ENCODE data around the gene SRSF4. TPM values are rescaled to one million over a fixed set of nuclear protein-coding genes. Genes with fewer than 3 reads are reported as not detected.

Gene SRSF4
- total and polyA plus RNA-seq, 9 of the 15 experiments (the other 6 are each of a cell fraction or from before 2014, with no cell fraction given), result 15.9 to 132 (median 82.0) TPM

DNA sequence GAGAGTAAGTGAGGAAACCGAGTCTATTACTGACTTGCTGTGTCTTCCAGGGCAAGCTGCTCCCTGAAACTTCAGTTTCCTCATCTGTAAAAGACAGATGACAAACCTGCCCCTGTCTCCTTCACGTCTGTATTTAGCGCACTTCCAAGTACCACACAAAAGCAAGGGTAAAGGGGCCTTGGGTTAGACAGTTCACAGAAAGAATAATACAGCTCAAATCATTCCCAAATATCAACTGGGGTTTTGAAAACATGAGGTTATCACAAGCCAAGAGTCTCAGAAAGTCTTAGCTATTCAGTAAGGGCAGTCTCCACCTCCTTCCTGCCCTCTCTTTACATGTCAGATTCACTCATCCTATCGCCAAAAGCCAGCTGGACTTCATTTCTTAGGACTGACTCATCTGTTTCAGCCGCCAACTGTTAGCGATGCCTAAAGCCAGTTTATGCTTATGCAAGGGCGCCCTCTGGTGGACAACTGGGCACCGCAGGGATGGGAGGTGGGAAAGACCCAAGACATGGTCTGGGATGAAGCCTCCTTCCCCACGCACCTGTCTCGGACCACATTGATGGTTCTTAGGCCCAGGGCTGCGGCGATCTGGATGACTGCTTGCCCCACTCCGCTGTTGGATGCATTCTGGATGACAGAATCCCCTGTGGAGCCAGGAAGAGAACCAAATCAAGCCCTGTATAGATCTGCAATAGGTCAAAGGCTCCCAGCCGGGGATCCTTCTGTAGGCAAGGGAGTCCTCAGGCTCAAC lies 21.1 kb upstream of the SRSF4 start (continued):
- TF ChIP-seq, protein P1, sequence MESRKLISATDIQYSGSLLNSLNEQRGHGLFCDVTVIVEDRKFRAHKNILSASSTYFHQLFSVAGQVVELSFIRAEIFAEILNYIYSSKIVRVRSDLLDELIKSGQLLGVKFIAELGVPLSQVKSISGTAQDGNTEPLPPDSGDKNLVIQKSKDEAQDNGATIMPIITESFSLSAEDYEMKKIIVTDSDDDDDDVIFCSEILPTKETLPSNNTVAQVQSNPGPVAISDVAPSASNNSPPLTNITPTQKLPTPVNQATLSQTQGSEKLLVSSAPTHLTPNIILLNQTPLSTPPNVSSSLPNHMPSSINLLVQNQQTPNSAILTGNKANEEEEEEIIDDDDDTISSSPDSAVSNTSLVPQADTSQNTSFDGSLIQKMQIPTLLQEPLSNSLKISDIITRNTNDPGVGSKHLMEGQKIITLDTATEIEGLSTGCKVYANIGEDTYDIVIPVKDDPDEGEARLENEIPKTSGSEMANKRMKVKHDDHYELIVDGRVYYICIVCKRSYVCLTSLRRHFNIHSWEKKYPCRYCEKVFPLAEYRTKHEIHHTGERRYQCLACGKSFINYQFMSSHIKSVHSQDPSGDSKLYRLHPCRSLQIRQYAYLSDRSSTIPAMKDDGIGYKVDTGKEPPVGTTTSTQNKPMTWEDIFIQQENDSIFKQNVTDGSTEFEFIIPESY (CRISPR knock-in tag; IDR thresholded peaks at IDR 0.05), result peak; percentile 45; the same call in 1 of the 2 replicates
- TF ChIP-seq ZFP36 (IDR thresholded peaks at IDR 0.05; ENCODE audit: low read depth, low read length, partially characterized antibody) (peak; percentile 48), NFRKB (IDR thresholded peaks at IDR 0.05; ENCODE audit: low read depth) (peak; percentile 49)

DNA sequence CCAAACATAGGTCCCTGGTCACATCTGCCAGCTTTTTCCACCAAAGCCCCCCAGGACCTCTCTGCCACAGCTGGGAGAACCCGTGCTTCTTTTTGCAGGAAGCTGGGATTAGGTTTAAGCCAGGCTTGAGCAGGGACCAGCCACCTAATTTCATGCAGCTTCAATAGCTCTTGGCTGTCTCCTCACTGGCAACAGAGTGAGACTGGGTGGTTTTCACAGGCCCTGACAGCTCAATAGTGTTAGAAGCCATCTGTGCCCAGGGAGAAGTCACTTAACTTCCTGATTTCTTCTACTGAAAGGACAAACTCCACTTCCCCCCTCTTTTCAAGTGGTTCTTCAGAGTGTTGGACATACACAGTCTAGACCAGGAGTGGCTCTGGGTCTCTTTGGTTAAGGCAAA lies 20.4 kb upstream of the SRSF4 start:
- H2AFZ ChIP-seq (ENCODE audit: low read depth, low read length), result no peak overlapping the region
- in situ Hi-C loops (cut with MboI) (loop anchor here (5.0 kb wide), 1 partner anchor 165 kb away; no protein-coding TSS in a partner anchor), intact Hi-C loops (cut with micrococcal nuclease) (loop anchor here (1.0 to 5.0 kb wide), 6 partner anchors 21 to 555 kb away; partner anchors contain the start of genes RNU11 and SRSF4)
- no TSS peak for BruUV-seq (replicated peaks)
- H3K27me3 ChIP-seq (ENCODE audit: control insufficient read depth in 2 of 2, insufficient read depth in 2 of 2, low read length in 2 of 2), result no peaks in the 10 kb centered on the region
- peaks cover 21 to 22% of the 10 kb centered on the region in 2 experiments for H3K4me1 ChIP-seq (replicated peaks in 1 of 2; ENCODE audit: control insufficient read depth in 2 of 2, insufficient read depth in 2 of 2, low read length in 2 of 2)
- peak overlapping the region; percentile 78 for H3K27ac ChIP-seq (ENCODE audit: extremely low read depth, low read depth, low read length)
- FAIRE-seq (no peak), DNase-seq (ENCODE audit: extremely low read depth in 1 of 4, low spot score in 3 of 4) (no peak), ATAC-seq (no peak)
- no peak overlapping the region for H3K4me3 ChIP-seq
- no peaks in the 10 kb centered on the region for H3K79me2 ChIP-seq (ENCODE audit: control insufficient read depth, insufficient read depth, low read length)
- 79% methylated on average over 1 of the region's 1 CpG for WGBS (ENCODE audit: insufficient coverage, low coverage, missing lambda C conversion rate)
- POLR2A ChIA-PET, result interaction anchor here (0.6 to 2.7 kb wide), 17 partner anchors 12 to 553 kb away, joined by 3 to 21 read pairs (median 4); partner anchors contain the start of genes RNU11 and SRSF4
- H3K9ac ChIP-seq (ENCODE audit: insufficient read depth in 1 of 2, low read depth in 2 of 2, low read length in 2 of 2), result peak overlapping the region; percentile 49 to 55; a peak in 2 of 4 replicates
- H4K20me1 ChIP-seq (replicated peaks; ENCODE audit: control insufficient read depth, insufficient read depth, low read length), result no peaks in the 10 kb centered on the region
- H3K9me3 ChIP-seq (replicated peaks; ENCODE audit: control insufficient read depth, insufficient read depth, low read depth, low read length), result no peaks in the 10 kb centered on the region
- peaks cover 89% of the 10 kb centered on the region for H3K36me3 ChIP-seq (ENCODE audit: control insufficient read depth, insufficient read depth, low read length)
- CTCF ChIA-PET (ENCODE audit: low intra/inter-chr PET ratio), result interaction anchor here (1.1 to 3.8 kb wide), 5 partner anchors 20 to 1506 kb away, joined by 3 to 35 read pairs (median 9); partner anchors contain the start of gene SRSF4
- H3K9me1 ChIP-seq (ENCODE audit: control insufficient read depth, insufficient read depth, low read length), result no peaks in the 10 kb centered on the region
- H3K4me2 ChIP-seq (ENCODE audit: insufficient read depth, low read length), result peak overlapping the region; percentile 57; the same call in 1 of the 2 replicates
- TF ChIP-seq BRCA1 (IDR thresholded peaks at IDR 0.05) (no peak), BRCA1 (CRISPR knock-in tag; IDR thresholded peaks at IDR 0.05) (no peak), BCOR (IDR thresholded peaks at IDR 0.05) (no peak), ETV6 (IDR thresholded peaks at IDR 0.05; ENCODE audit: borderline replicate concordance in 1 of 2, low read depth in 2 of 2, low read length in 1 of 2) (no peak), ETV6 (CRISPR knock-in tag; IDR thresholded peaks at IDR 0.05; ENCODE audit: borderline replicate concordance) (no peak), ZNF766 (CRISPR knock-in tag; conservative IDR thresholded peaks at IDR 0.05) (no peak), ZNF347 (CRISPR knock-in tag; IDR thresholded peaks at IDR 0.05; ENCODE audit: low read depth) (no peak), ZNF586 (CRISPR knock-in tag; conservative IDR thresholded peaks at IDR 0.05) (no peak), SRSF7 (optimal IDR thresholded peaks at IDR 0.05; ENCODE audit: low read depth, low read length) (no peak), ZNF408 (CRISPR knock-in tag; IDR thresholded peaks at IDR 0.05; ENCODE audit: low read depth) (no peak), ZNF174 (CRISPR knock-in tag; IDR thresholded peaks at IDR 0.05) (no peak), ZNF699 (CRISPR knock-in tag; IDR thresholded peaks at IDR 0.05; ENCODE audit: insufficient replicate concordance) (no peak)
- TF ChIP-seq, protein P2, sequence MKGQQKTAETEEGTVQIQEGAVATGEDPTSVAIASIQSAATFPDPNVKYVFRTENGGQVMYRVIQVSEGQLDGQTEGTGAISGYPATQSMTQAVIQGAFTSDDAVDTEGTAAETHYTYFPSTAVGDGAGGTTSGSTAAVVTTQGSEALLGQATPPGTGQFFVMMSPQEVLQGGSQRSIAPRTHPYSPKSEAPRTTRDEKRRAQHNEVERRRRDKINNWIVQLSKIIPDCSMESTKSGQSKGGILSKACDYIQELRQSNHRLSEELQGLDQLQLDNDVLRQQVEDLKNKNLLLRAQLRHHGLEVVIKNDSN (CRISPR knock-in tag; IDR thresholded peaks at IDR 0.05), result no peak
- TF ChIP-seq, protein P3, sequence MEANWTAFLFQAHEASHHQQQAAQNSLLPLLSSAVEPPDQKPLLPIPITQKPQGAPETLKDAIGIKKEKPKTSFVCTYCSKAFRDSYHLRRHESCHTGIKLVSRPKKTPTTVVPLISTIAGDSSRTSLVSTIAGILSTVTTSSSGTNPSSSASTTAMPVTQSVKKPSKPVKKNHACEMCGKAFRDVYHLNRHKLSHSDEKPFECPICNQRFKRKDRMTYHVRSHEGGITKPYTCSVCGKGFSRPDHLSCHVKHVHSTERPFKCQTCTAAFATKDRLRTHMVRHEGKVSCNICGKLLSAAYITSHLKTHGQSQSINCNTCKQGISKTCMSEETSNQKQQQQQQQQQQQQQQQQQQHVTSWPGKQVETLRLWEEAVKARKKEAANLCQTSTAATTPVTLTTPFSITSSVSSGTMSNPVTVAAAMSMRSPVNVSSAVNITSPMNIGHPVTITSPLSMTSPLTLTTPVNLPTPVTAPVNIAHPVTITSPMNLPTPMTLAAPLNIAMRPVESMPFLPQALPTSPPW (CRISPR knock-in tag; IDR thresholded peaks at IDR 0.05), result 0 out of 2 replicates have a peak, but pooled peaks have one; percentile 1

Measured in K562 (cell line).